ENCODE results near the gene CASP9. TPM values are rescaled to one million over a fixed set of nuclear protein-coding genes. Genes with fewer than 3 reads are reported as not detected.

The CASP9 gene
- 1 to 10 TPM; 2.3 to 9.0 (median 8.2) TPM for total RNA-seq
- long read RNA-seq, partial matches to known transcripts = 0 of 1 reads
- long read RNA-seq, other reads (novel, unspliced or antisense) = 1 of 1 reads

- Histone ChIP-seq H3K4me1 (peaks cover 0 to 18% (median 12%) of the 10 kb centered on the region in 4 donors), H3K36me3 (no peaks in the 10 kb centered on the region), H3K4me3 (peak within 1 kb of the TSS; percentile 51 to 81 (median 78)), H3K27me3 (no peaks in the 10 kb centered on the region), H3K27ac (peak within 1 kb of the TSS; percentile 88 to 99 (median 93)), H3K9me3 (no peaks in the 10 kb centered on the region)
- ATAC-seq (no peak), DNase-seq (no peak)
- TF ChIP-seq POLR2A (IDR thresholded peaks at IDR 0.05) = peak; percentile 63
- TF ChIP-seq CTCF (IDR thresholded peaks at IDR 0.05) = no peak
- intact Hi-C loops (cut with DNase I) = no loop called here
- 0% methylated on average over 13 of the region's 27 CpGs for WGBS (ENCODE audit: insufficient coverage, low coverage, low lambda C conversion rate, missing lambda C conversion rate)
Measured at GRCh38 chr1:15524021-15524282, at the start of gene CASP9. CASP9 (minus strand) TSS chr1:15524215; CDS start chr1:15524200, 15 bp downstream.

- H3K27me3 ChIP-seq = no peaks in the 10 kb centered on the region
- H3K4me1 ChIP-seq = peaks cover 0 to 17% (median 8%) of the 10 kb centered on the region in 4 donors
- no peaks in the 10 kb centered on the region for H3K9me3 ChIP-seq
- H3K36me3 ChIP-seq = peaks cover 0 to 16% (median 8%) of the 10 kb centered on the region in 4 donors
- no peak overlapping the region for H3K4me3 ChIP-seq
- intact Hi-C loops (cut with DNase I) = no loop called here
- no peak overlapping the region for H3K27ac ChIP-seq
- DNase-seq = no peak
- TF ChIP-seq POLR2A (IDR thresholded peaks at IDR 0.05) = no peak
- TF ChIP-seq CTCF (IDR thresholded peaks at IDR 0.05) = no peak
- WGBS (ENCODE audit: insufficient coverage, low coverage, low lambda C conversion rate, missing lambda C conversion rate) = 87% methylated on average over 9 of the region's 9 CpGs
- ATAC-seq = no peak
Measured at GRCh38 chr1:15573477-15573876, 49.5 kb upstream of the CASP9 start.

GRCh38 chr1:15571266-15571665 lies 47.3 kb upstream of the CASP9 start:
- H3K4me1 ChIP-seq = peaks cover 0 to 17% (median 8%) of the 10 kb centered on the region in 4 donors
- TF ChIP-seq POLR2A (IDR thresholded peaks at IDR 0.05) (no peak), CTCF (IDR thresholded peaks at IDR 0.05) (no peak)
- ATAC-seq = no peak
- no peaks in the 10 kb centered on the region for H3K27me3 ChIP-seq
- H3K36me3 ChIP-seq = peaks cover 0 to 38% (median 17%) of the 10 kb centered on the region in 4 donors
- H3K27ac ChIP-seq = no peak overlapping the region
- no peak overlapping the region for H3K4me3 ChIP-seq
- DNase-seq = no peak
- H3K9me3 ChIP-seq = no peaks in the 10 kb centered on the region
- intact Hi-C loops (cut with DNase I) = no loop called here

- WGBS (ENCODE audit: insufficient coverage, low coverage, low lambda C conversion rate, missing lambda C conversion rate) = 64% methylated on average over 1 of the region's 1 CpG
- Histone ChIP-seq H3K4me3 (no peak overlapping the region), H3K9me3 (no peaks in the 10 kb centered on the region), H3K27ac (no peak overlapping the region), H3K27me3 (no peaks in the 10 kb centered on the region), H3K36me3 (peaks cover 0 to 42% (median 21%) of the 10 kb centered on the region in 4 donors), H3K4me1 (peaks cover 0 to 17% (median 8%) of the 10 kb centered on the region in 4 donors)
- no peak for DNase-seq
- TF ChIP-seq POLR2A (IDR thresholded peaks at IDR 0.05) = no peak
- no peak for TF ChIP-seq CTCF (IDR thresholded peaks at IDR 0.05)
- intact Hi-C loops (cut with DNase I) = no loop called here
- ATAC-seq = no peak
Measured at GRCh38 chr1:15570861-15571260, 46.8 kb upstream of the CASP9 start.
